GM12878 (cell line): ENCODE measurements around the gene OR2A42.
"Not testable (repeated sequence)": the region's sequence is repeated elsewhere in the genome, so short reads cannot be mapped to it uniquely, and the experiment has no call there.

ENCODE experiments used
- LARP7 ChIP-seq: fragments of 450-650 bp; IDR thresholded peaks from 2 replicates; pipeline ENCODE4 v1.6.1; 2017; ENCODE audit warnings: mild to moderate bottlenecking
- TF ChIP-seq, protein P1 (sequence below): IDR thresholded peaks from 2 replicates; pipeline ENCODE4 v1.6.1; 2011; ENCODE audit warnings: low read depth, mild to moderate bottlenecking, low read length, moderate library complexity, borderline replicate concordance; ENCODE audit errors: extremely low read depth

GRCh38 chr7:144252307-144252706 is 12.9 kb upstream of the OR2A42 start:
- TF ChIP-seq, protein P1, sequence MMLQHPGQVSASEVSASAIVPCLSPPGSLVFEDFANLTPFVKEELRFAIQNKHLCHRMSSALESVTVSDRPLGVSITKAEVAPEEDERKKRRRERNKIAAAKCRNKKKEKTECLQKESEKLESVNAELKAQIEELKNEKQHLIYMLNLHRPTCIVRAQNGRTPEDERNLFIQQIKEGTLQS, result not testable (repeated sequence)
- TF ChIP-seq LARP7, result not testable (repeated sequence)
